ENCODE measurements around the gene CD276. TPM values are rescaled to one million over a fixed set of nuclear protein-coding genes. Genes with fewer than 3 reads are reported as not detected.
"Not testable (repeated sequence)": the region's sequence is repeated elsewhere in the genome, so short reads cannot be mapped to it uniquely, and the experiment has no call there.

CD276 gene
- 1 to 10 TPM in 1 of 2 donors, under 1 TPM in 1; 0.67 to 2.8 TPM for total RNA-seq

DNA sequence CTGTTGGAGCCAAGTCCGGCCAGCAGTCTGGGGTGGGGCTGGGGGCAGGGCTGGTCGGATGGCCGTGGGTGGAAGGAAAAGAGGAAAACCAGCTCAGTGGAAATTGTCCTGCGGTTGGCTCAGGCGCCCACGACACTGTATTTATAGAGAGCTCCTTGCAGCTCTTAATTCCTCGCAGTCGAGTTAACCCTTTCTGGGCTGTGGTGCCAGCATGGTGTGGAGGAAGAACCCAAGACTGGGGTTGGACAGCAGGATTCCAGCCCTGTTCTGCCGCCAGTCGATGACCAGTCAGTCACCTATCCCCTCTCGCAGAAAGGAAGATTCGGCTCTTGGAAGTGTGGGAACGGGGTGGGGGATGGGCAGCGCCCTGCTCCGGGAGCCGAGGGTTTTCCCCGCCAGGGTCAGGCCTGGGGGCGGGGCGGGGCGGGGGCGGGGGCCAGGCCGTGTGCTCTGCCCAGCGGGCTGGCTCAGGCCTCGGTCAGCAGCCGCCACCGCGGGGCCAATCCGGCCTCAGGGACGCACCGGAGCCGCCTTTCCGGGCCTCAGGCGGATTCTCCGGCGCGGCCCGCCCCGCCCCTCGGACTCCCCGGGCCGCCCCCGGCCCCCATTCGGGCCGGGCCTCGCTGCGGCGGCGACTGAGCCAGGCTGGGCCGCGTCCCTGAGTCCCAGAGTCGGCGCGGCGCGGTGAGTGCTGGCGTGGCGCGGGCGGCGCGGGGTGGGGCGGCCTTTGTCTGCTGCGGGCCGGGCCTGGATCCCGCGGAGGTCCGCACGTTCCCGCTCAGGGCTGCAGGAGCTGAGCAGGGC lies at the start of gene CD276:
CD276 (plus strand) TSS at position 607 of the 804 bp plus-strand sequence. CDS start 15,257 bp downstream, outside the sequence.
- peaks cover 77% of the 10 kb centered on the region for H3K27me3 Mint-ChIP-seq (ENCODE audit: low read depth)
- DNase-seq (peak; percentile 26 to 40), ATAC-seq (replicated peaks in 1 of 2) (peak; percentile 74)
- H3K4me1 Mint-ChIP-seq (ENCODE audit: low read depth), result peaks cover 33% of the 10 kb centered on the region
- no peaks in the 10 kb centered on the region for H3K36me3 Mint-ChIP-seq (ENCODE audit: insufficient read depth in 2 of 2)
- no peaks in the 10 kb centered on the region for H3K9me3 Mint-ChIP-seq
- no peak within 1 kb of the TSS for H3K27ac Mint-ChIP-seq
- peak within 1 kb of the TSS; percentile 73 to 83 for H3K4me3 Mint-ChIP-seq

DNA sequence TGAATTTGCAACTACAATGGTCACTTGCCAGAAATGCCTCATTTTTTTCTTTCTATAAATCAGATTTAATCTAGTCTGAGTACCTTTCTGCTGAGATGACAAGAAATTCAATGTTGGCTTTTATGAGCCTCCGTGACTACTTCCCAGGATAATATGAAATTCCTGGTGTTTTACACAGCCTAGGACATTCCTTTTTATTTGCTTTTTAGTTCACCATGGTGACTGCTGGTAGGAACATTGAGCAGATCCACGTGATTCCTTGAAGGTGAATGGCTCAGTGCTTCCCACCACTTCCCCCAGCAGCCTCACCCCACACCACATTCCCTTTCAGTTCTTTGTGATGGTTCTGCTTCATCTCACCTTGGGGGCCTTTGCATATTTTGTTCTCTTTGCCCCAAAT lies 46.7 kb upstream of the CD276 start:
- peaks cover 18% of the 10 kb centered on the region for H3K4me1 Mint-ChIP-seq (ENCODE audit: low read depth)
- ATAC-seq (replicated peaks in 1 of 2) (no peak), DNase-seq (no peak)
- no peak overlapping the region for H3K4me3 Mint-ChIP-seq
- no peaks in the 10 kb centered on the region for H3K9me3 Mint-ChIP-seq
- peaks cover 46% of the 10 kb centered on the region for H3K27me3 Mint-ChIP-seq (ENCODE audit: low read depth)
- peaks cover 0 to 3% of the 10 kb centered on the region in 2 donors for H3K36me3 Mint-ChIP-seq (ENCODE audit: insufficient read depth in 2 of 2)
- H3K27ac Mint-ChIP-seq, result no peak overlapping the region

DNA sequence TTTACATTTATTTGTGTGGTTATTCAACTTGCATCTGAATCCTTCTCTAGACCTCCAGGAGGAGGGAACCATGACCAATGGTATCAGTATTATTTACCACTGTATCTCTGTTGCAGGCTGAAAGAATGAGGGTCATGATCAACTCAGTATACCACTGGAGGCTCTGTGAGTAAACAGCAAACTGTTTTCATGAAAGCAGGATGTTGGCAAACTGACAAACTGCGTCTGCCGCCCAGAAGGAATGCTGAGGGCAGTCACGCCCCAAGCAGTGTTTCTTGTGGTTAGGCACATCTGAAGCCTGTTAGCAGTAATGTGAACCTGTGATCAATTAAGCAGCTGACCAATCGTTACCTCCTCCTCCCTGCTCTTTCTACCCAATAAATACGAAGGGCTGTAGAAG lies 44.7 kb upstream of the CD276 start:
- ATAC-seq (replicated peaks in 1 of 2); DNase-seq; H3K9me3 Mint-ChIP-seq; H3K27ac Mint-ChIP-seq; H3K36me3 Mint-ChIP-seq (ENCODE audit: insufficient read depth in 2 of 2); H3K4me3 Mint-ChIP-seq: not testable (repeated sequence)
- H3K4me1 Mint-ChIP-seq (ENCODE audit: low read depth), result peaks cover 10% of the 10 kb centered on the region
- H3K27me3 Mint-ChIP-seq (ENCODE audit: low read depth), result peaks cover 46% of the 10 kb centered on the region

DNA sequence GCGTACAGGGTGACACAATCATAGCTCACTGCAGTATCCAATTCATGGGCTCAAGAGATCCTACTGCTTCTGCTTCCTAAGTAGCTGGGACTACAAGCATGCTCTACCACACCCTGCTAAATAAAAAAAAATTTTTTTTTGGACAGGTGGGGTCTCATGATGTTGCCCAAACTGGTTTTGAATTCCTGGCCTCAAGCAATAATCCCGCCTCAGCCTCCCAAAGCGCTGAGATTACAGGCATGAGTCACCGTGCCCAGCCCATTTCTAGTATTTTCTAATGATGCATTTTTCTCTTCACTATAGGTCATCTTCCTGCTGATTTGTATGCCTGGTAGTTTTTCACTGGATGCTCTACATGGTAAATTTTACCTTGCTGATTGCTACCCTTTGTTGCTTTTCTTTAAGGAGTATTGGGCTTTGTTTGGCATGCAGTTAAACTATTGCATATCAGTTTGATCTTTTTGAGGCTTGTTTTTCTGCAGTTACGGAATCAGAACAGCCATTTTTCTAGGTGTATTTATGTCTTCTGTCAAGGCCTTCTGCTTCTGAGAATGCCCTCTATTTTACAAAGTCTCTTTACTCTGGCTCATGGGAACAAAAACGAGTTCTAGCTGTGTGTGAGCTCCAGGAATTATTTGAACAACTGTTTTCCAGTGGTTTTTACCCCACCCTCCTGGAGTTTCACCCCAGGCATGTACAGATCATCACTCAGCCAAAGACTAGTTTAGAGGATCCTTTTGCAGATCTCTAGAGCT lies 36.7 kb upstream of the CD276 start:
- ATAC-seq (replicated peaks in 1 of 2), result no peak
- Mint-ChIP-seq H3K27ac (no peak overlapping the region), H3K4me1 (ENCODE audit: low read depth) (peaks cover 25% of the 10 kb centered on the region), H3K9me3 (peaks cover 1 to 2% of the 10 kb centered on the region in 2 donors), H3K36me3 (ENCODE audit: insufficient read depth in 2 of 2) (peaks cover 0 to 2% of the 10 kb centered on the region in 2 donors), H3K27me3 (ENCODE audit: low read depth) (peaks cover 13% of the 10 kb centered on the region), H3K4me3 (no peak overlapping the region)
- DNase-seq, result no peak

DNA sequence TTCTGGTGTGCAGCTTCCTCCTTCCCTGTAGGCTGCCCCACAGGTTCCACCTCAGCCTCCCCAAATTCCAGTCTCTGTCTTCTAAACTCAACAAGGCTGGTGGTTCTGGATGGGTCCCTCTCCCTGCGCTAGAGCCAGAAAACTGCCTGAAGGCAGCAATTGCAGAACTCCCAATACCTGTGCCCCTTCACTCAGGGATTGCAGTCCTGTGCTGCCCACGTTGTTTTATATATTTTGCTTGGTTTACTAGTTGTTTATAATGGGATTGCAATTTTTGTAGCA lies 36.2 kb upstream of the CD276 start:
- Mint-ChIP-seq H3K4me1 (ENCODE audit: low read depth) (peaks cover 25% of the 10 kb centered on the region), H3K36me3 (ENCODE audit: insufficient read depth in 2 of 2) (peaks cover 0 to 2% of the 10 kb centered on the region in 2 donors), H3K4me3 (no peak overlapping the region), H3K9me3 (peaks cover 1 to 2% of the 10 kb centered on the region in 2 donors), H3K27ac (no peak overlapping the region), H3K27me3 (ENCODE audit: low read depth) (peaks cover 13% of the 10 kb centered on the region)
- ATAC-seq (replicated peaks in 1 of 2), result no peak
- DNase-seq, result no peak

DNA sequence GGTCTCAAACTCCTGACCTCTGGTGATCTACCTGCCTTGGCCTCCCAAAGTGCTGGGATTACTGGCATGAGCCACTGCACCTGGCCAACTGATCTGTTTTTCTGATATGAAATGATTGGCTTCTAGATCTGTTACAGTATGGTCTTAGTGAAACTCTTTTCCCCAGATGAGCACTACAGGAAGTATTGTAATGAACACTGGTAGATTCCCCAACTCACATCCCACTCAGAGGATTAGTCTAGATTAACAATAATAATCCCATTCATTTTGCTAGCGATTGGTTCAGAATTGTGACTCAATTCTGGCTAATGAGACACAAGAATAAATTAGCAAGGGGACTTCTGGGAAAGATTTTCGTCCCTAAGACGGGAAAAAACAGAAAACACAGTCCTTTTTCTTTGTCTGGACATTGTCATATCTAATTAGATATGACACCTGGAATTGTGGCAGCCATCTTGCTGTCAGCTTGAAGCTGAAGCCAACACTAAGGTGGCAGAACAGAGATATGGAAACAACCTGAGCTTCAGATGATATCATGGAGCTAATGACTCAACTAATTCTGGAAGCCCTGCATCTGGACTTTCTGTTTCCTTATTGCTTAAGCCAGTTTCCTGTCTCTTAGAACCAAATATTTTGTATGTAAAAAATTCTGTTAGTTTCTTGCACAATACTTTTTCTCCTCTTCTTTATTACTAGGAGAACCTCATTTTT lies 33.6 kb upstream of the CD276 start:
- H3K4me3 Mint-ChIP-seq, result peak overlapping the region; percentile 20 to 28
- DNase-seq (no peak), ATAC-seq (replicated peaks in 1 of 2) (peak; percentile 70 to 91)
- H3K9me3 Mint-ChIP-seq, result peaks cover 1 to 2% of the 10 kb centered on the region in 2 donors
- peaks cover 0 to 2% of the 10 kb centered on the region in 2 donors for H3K36me3 Mint-ChIP-seq (ENCODE audit: insufficient read depth in 2 of 2)
- peaks cover 25% of the 10 kb centered on the region for H3K4me1 Mint-ChIP-seq (ENCODE audit: low read depth)
- H3K27me3 Mint-ChIP-seq (ENCODE audit: low read depth), result peaks cover 13% of the 10 kb centered on the region
- peak overlapping the region; percentile 75 for H3K27ac Mint-ChIP-seq

DNA sequence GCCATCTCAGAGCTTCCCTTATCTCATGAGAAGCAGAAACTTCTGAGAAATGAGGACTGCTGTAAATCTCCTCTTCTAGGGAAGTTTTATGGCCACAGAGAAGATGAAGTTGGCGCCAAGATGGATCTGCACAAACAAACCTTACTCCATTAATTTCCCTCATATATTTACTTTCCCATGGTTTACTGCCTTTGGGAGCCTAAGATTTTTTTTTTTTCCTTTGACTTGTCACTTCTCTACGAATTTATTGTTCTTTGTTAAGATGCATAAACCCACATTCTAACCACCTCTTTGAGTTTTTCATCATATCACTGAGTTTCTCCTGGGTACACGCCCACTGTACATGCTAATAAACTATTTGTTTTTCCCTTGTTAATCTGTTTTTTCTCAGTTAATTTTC lies 29.5 kb upstream of the CD276 start:
- ATAC-seq (replicated peaks in 1 of 2) (no peak), DNase-seq (no peak)
- Mint-ChIP-seq H3K27ac (no peak overlapping the region), H3K4me3 (no peak overlapping the region), H3K4me1 (ENCODE audit: low read depth) (peaks cover 21% of the 10 kb centered on the region), H3K36me3 (ENCODE audit: insufficient read depth in 2 of 2) (peaks cover 0 to 2% of the 10 kb centered on the region in 2 donors), H3K9me3 (peaks cover 1 to 2% of the 10 kb centered on the region in 2 donors), H3K27me3 (ENCODE audit: low read depth) (peaks cover 18% of the 10 kb centered on the region)

DNA sequence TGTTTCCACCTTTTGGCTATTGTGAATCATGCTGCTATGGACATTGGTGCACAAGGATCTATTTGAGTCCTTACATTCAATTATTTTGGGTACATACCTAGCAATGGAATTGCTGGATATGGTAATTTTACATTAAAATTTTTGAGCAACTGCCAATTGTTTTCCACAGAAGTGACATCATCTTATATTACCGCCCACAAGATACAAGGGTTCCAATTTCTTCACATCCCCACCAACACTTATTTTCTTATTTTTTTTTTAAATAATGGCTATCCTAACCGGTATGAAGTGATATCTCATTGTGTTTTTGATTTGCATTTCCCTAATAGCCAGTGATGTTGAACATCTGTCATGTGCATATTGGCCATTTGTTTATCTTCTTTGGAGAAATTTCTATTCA lies 28.5 kb upstream of the CD276 start:
- Mint-ChIP-seq H3K9me3 (peaks cover 0 to 1% of the 10 kb centered on the region in 2 donors), H3K27ac (no peak overlapping the region), H3K36me3 (ENCODE audit: insufficient read depth in 2 of 2) (peaks cover 0 to 2% of the 10 kb centered on the region in 2 donors), H3K27me3 (ENCODE audit: low read depth) (peaks cover 29% of the 10 kb centered on the region), H3K4me1 (ENCODE audit: low read depth) (peaks cover 12% of the 10 kb centered on the region), H3K4me3 (no peak overlapping the region)
- ATAC-seq (replicated peaks in 1 of 2) (no peak), DNase-seq (no peak)

DNA sequence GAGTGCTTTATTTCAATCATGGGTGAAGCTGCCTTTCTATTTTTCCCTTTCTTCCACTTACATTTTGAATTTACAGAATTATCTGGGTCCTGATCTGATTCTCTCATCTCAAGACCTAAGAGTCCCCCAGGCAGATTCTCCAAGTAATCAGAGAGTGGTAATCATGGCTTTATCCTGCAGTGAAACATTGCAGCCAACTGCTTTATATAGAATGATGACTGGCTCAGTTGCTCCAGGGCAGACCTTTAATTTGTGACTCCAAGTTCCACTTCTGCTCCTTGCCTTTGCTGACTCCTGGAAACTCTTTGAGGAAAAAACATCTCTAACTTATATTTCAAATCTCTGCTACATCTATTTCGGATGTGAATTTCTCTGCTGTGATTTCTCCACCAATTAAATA lies 25.5 kb upstream of the CD276 start:
- H3K4me3 Mint-ChIP-seq, result no peak overlapping the region
- H3K36me3 Mint-ChIP-seq (ENCODE audit: insufficient read depth in 2 of 2), result no peaks in the 10 kb centered on the region
- peaks cover 29% of the 10 kb centered on the region for H3K27me3 Mint-ChIP-seq (ENCODE audit: low read depth)
- H3K27ac Mint-ChIP-seq, result no peak overlapping the region
- no peaks in the 10 kb centered on the region for H3K4me1 Mint-ChIP-seq (ENCODE audit: low read depth)
- DNase-seq (no peak), ATAC-seq (replicated peaks in 1 of 2) (no peak)
- no peaks in the 10 kb centered on the region for H3K9me3 Mint-ChIP-seq

DNA sequence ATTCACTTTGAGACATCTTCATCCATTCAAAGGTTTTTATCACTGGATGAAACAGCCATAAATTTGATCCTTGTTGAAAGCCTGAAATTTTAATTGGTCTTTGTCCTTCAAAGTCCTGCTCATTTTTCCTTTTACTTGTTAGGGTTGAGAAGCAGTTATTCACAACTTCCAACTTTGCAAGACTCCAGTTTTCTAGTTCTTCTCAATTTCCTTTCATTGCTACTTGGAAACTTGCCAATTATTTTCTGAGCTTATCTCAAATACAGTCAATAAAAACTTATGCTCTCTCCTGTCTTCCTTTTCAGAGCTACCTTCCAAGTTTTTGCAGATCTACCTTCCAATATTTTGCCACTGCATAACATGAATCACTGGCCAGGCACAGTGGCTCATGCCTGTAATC lies 23.7 kb upstream of the CD276 start:
- Mint-ChIP-seq H3K9me3 (no peaks in the 10 kb centered on the region), H3K36me3 (ENCODE audit: insufficient read depth in 2 of 2) (no peaks in the 10 kb centered on the region), H3K27me3 (ENCODE audit: low read depth) (peaks cover 33% of the 10 kb centered on the region), H3K27ac (no peak overlapping the region), H3K4me3 (no peak overlapping the region), H3K4me1 (ENCODE audit: low read depth) (no peaks in the 10 kb centered on the region)
- ATAC-seq (replicated peaks in 1 of 2) (no peak), DNase-seq (no peak)

DNA sequence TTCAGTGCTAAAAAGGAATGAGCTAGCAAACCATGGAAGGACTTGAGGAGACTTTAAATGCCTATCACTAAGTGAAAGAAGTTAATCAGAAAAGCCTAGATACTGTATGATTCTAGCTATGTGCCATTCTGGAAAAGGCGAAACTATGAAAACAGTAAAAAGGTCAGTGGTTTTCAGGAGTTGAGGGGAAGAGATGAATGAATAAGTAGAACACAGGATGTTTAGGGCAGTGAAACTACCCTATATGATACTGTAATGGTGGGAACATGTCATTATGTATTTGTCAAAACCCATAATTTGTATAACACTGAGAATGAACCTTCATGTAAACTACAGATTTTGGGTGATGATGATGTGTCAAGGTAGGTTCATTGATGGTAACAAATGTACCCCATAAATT lies 9.6 kb upstream of the CD276 start:
- peaks cover 4% of the 10 kb centered on the region for H3K4me1 Mint-ChIP-seq (ENCODE audit: low read depth)
- DNase-seq (no peak), ATAC-seq (replicated peaks in 1 of 2) (peak in 1 of 2 donors; percentile 28)
- H3K27me3 Mint-ChIP-seq (ENCODE audit: low read depth), result peaks cover 27% of the 10 kb centered on the region
- no peak overlapping the region for H3K27ac Mint-ChIP-seq
- no peaks in the 10 kb centered on the region for H3K9me3 Mint-ChIP-seq
- H3K4me3 Mint-ChIP-seq, result no peak overlapping the region
- H3K36me3 Mint-ChIP-seq (ENCODE audit: insufficient read depth in 2 of 2), result no peaks in the 10 kb centered on the region

DNA sequence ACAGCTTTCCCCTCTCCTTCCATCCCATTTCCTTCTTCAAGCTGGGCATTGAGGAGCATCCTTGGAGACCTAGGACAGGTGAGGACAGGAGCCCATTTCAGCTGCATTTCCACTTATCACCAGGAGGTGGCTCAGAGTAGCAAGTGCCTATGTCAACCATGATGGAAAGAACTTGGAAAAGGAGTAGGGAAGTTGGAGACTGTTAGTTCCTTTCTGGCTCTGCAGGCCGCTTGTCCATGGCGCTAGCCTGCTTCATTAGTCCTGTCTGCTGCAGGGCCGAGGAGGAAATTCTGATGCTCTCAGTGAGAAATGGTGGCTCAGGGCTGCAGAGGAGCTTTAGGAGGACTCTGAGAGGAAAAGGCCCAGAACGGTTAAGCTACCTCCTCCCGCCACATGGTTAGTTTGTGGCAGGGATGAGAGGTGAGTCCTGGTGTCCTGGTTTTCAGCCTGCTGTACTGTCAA lies 7.0 kb upstream of the CD276 start:
- Mint-ChIP-seq H3K27me3 (ENCODE audit: low read depth) (peaks cover 36% of the 10 kb centered on the region), H3K9me3 (no peaks in the 10 kb centered on the region), H3K4me3 (no peak overlapping the region), H3K36me3 (ENCODE audit: insufficient read depth in 2 of 2) (no peaks in the 10 kb centered on the region), H3K4me1 (ENCODE audit: low read depth) (peaks cover 14% of the 10 kb centered on the region), H3K27ac (no peak overlapping the region)
- DNase-seq, result peak; percentile 54 to 60
- peak; percentile 57 for ATAC-seq (replicated peaks in 1 of 2)

DNA sequence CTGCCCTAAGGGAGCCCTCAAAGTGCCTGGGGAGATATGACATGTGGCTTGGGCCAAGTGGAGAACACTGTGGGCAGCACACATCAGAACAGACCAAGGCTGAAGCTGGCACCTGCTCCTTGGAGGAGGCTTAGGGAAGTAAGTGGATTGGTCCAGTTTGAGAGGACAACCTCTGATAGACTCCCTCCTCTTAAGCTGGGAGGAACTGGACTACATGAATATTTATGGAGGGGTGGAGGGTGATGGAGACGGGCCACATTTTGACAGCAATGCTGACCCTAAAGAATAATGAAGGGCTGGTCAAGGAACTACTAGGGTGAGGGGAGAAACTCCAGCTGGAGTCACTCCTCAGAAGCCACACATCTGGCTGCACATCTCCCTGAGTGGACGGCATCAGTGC lies 6.5 kb upstream of the CD276 start:
- Mint-ChIP-seq H3K36me3 (ENCODE audit: insufficient read depth in 2 of 2) (no peaks in the 10 kb centered on the region), H3K27me3 (ENCODE audit: low read depth) (peaks cover 41% of the 10 kb centered on the region), H3K27ac (no peak overlapping the region), H3K4me3 (no peak overlapping the region), H3K9me3 (no peaks in the 10 kb centered on the region), H3K4me1 (ENCODE audit: low read depth) (peaks cover 19% of the 10 kb centered on the region)
- no peak for DNase-seq
- ATAC-seq (replicated peaks in 1 of 2), result no peak

All from activated T-cell treated with anti-CD3 and anti-CD28 coated beads, Interleukin-2, amount 50 U/mL, for 72 hours (primary cell).